ENCODE data around the gene IL4I1. TPM values are rescaled to one million over a fixed set of nuclear protein-coding genes. Genes with fewer than 3 reads are reported as not detected.

Gene IL4I1
- total RNA-seq, 1 experiment from 2014 or later = 0.18 TPM

DNA sequence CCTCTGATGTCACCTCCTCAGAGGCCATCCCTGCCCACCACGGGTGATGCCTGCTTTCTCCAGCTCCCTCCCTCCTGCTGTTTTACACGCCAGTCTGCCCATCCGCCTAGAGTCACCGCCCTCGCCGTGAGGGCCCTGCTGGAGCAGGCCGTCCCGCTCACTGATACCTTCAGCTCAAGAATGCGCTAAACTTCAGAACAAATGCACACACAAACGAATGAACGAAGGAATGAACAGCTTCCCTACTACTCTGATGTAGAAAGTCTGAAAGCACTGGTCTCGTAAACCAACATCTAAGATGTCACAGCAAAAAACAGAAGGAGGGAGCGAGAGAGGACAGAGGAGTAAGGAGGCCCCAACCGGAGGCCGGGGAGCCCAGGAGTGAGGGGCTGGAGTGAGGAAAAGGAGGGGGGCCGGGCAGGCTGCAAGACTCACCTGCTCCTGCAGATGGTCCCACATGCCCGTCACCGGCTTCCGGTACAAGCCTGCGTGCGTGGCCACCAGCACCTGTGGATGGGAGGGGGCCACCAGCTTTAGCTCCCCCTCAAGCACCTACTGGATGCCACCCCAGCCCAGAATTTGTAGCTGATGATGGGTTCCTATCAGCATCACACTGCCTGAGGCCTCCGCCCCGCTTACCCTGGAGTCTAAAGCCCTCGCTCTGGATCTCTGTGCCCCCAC, 33.3 kb downstream of the IL4I1 start:
- no peaks in the 10 kb centered on the region for H3K9me3 ChIP-seq (replicated peaks)
- H3K4me3 ChIP-seq = no peak overlapping the region
- peaks cover 38% of the 10 kb centered on the region for H3K4me1 ChIP-seq (replicated peaks)
- no peak for DNase-seq (ENCODE audit: low read depth in 1 of 2, low spot score in 2 of 2)
- no peak overlapping the region for H3K27ac ChIP-seq
- H3K27me3 ChIP-seq (replicated peaks) = no peaks in the 10 kb centered on the region
- peaks cover 63% of the 10 kb centered on the region for H3K36me3 ChIP-seq

- peaks cover 42% of the 10 kb centered on the region for H3K4me1 ChIP-seq (replicated peaks)
- H3K36me3 ChIP-seq = peaks cover 71% of the 10 kb centered on the region
- H3K27me3 ChIP-seq (replicated peaks) = no peaks in the 10 kb centered on the region
- no peaks in the 10 kb centered on the region for H3K9me3 ChIP-seq (replicated peaks)
- no peak for DNase-seq (ENCODE audit: low read depth in 1 of 2, low spot score in 2 of 2)
- no peak overlapping the region for H3K4me3 ChIP-seq
- no peak overlapping the region for H3K27ac ChIP-seq
Observed at GRCh38 chr19:49862391-49863253, 34.1 kb downstream of the IL4I1 start.

GRCh38 chr19:49861541-49862378, 34.9 kb downstream of the IL4I1 start:
- Histone ChIP-seq H3K36me3 (peaks cover 79% of the 10 kb centered on the region), H3K9me3 (replicated peaks) (no peaks in the 10 kb centered on the region), H3K4me3 (no peak overlapping the region)

GRCh38 chr19:49861107-49861506, 35.6 kb downstream of the IL4I1 start:
- Histone ChIP-seq H3K4me1 (replicated peaks) (peaks cover 34% of the 10 kb centered on the region), H3K27me3 (replicated peaks) (no peaks in the 10 kb centered on the region), H3K36me3 (peaks cover 84% of the 10 kb centered on the region), H3K9me3 (replicated peaks) (no peaks in the 10 kb centered on the region), H3K4me3 (no peak overlapping the region), H3K27ac (no peak overlapping the region)
- no peak for DNase-seq (ENCODE audit: low read depth in 1 of 2, low spot score in 2 of 2)

More at GRCh38 chr19:49861541-49862378, 34.9 kb downstream of the IL4I1 start:
- Histone ChIP-seq H3K27ac (no peak overlapping the region), H3K4me1 (replicated peaks) (peaks cover 40% of the 10 kb centered on the region), H3K27me3 (replicated peaks) (no peaks in the 10 kb centered on the region)
- DNase-seq (ENCODE audit: low read depth in 1 of 2, low spot score in 2 of 2) = no peak

- Histone ChIP-seq H3K36me3 (peaks cover 90% of the 10 kb centered on the region), H3K27ac (peak overlapping the region; percentile 62; the same call in 1 of the 2 replicates), H3K4me1 (replicated peaks) (peaks cover 29% of the 10 kb centered on the region), H3K4me3 (no peak overlapping the region), H3K27me3 (replicated peaks) (no peaks in the 10 kb centered on the region), H3K9me3 (replicated peaks) (no peaks in the 10 kb centered on the region)
- no peak for DNase-seq (ENCODE audit: low read depth in 1 of 2, low spot score in 2 of 2)
Observed at GRCh38 chr19:49860336-49861102, 36.2 kb downstream of the IL4I1 start.

DNA sequence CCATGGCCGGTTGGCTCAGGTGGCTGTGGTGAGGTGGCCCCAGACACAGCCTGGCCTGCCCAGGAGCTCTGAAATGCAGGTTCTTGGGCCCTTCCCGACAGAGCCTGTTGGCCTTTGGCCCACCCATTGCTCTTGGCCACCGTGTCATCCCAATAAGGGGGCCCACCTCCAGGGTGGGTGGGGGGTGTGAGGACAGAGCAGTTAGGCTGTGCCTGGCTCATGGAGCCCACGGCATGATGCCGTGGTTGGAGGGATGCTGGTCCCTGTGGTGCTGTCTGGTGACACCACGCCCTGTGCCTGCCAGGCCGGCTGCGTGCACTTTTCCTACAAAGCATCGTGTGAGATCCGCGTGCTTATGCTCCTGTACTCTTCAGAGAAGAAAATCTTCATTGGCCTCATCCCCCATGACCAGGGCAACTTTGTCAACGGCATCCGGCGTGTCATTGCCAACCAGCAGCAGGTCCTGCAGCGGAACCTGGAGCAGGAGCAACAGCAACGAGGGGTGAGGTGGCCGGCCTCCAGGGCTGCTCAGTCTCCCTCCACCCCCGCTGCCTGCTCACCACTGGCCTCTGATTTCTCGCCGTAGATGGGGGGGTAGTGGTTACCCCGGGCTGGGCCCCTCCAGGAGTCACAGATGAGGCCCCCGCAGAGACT, 36.9 kb downstream of the IL4I1 start:
- peak overlapping the region; percentile 62 for H3K27ac ChIP-seq

DNA sequence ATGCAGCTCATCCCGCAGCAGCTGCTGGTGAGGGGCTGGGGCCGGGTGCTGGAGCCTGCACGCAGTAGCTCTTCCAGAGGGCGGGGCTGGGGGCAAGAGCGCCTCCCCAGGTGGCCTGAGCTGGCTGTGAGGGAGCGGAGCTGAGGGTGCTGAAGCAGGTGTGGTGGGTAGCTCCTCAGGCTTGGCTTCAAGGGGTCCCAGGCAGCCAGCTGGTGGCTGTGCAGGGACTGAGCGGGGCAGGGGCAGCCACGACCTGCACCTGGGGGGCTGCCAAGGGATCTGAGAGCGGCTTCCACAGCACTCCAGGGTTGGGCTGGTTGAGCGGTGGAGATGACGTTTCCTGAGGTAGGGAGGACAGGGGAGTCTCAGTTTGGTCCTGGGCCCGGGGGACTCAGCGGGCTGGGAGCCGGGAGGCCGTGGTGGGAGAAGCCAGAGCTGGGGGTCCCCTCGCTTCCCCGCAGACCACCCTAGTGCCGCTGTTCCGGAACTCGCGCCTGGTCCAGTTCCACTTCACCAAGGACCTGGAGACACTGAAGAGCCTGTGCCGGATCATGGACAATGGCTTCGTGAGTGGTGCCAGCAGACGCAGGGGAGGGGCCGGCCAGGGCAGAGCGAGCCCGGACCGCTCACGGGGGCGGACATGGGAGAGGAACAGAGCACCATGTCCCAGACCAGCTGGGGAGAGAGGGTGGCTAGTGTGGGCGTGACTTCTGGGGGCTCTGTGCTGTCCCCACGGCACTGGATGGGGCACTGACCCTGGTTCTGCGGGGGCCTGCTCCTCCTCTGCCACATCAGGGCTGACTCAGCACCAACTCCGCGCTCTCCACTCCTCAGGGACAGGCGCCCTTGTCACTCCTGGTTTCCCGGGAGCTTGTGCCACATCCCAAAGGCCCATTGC, 38.4 kb downstream of the IL4I1 start:
- no peaks in the 10 kb centered on the region for H3K27me3 ChIP-seq (replicated peaks)
- peaks cover 32% of the 10 kb centered on the region for H3K4me1 ChIP-seq (replicated peaks)
- no peaks in the 10 kb centered on the region for H3K9me3 ChIP-seq (replicated peaks)
- no peak for DNase-seq (ENCODE audit: low read depth in 1 of 2, low spot score in 2 of 2)
- H3K4me3 ChIP-seq = no peak overlapping the region
- H3K27ac ChIP-seq = peak overlapping the region; percentile 62
- peaks cover 89% of the 10 kb centered on the region for H3K36me3 ChIP-seq

More for the DNA sequence above, 36.9 kb downstream of the IL4I1 start:
- Histone ChIP-seq H3K27me3 (replicated peaks) (no peaks in the 10 kb centered on the region), H3K4me1 (replicated peaks) (peaks cover 26% of the 10 kb centered on the region), H3K36me3 (peaks cover 93% of the 10 kb centered on the region), H3K9me3 (replicated peaks) (no peaks in the 10 kb centered on the region), H3K4me3 (no peak overlapping the region)
- DNase-seq (ENCODE audit: low read depth in 1 of 2, low spot score in 2 of 2) = no peak

DNA sequence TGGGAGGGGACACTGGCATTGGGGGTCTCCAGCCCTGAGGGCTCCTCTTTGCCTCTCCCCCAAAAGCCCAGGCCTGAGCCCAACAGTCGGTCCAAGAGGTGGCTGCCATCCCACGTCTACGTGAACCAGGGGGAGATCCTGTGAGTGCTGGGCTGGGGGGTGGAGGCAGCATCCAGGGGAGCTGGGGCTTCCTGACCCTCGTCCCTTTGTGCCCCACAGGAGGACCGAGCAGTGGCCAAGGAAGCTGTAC, 38.9 kb downstream of the IL4I1 start:
- Histone ChIP-seq H3K4me3 (no peak overlapping the region), H3K36me3 (peaks cover 83% of the 10 kb centered on the region), H3K27me3 (replicated peaks) (no peaks in the 10 kb centered on the region), H3K4me1 (replicated peaks) (peaks cover 35% of the 10 kb centered on the region), H3K9me3 (replicated peaks) (no peaks in the 10 kb centered on the region), H3K27ac (no peak overlapping the region)
- DNase-seq (ENCODE audit: low read depth in 1 of 2, low spot score in 2 of 2) = no peak

- no peak for DNase-seq (ENCODE audit: low read depth in 1 of 2, low spot score in 2 of 2)
- peaks cover 78% of the 10 kb centered on the region for H3K36me3 ChIP-seq
- H3K27me3 ChIP-seq (replicated peaks) = no peaks in the 10 kb centered on the region
- no peak overlapping the region for H3K4me3 ChIP-seq
- H3K9me3 ChIP-seq (replicated peaks) = no peaks in the 10 kb centered on the region
- no peak overlapping the region for H3K27ac ChIP-seq
- peaks cover 40% of the 10 kb centered on the region for H3K4me1 ChIP-seq (replicated peaks)
Observed at GRCh38 chr19:49857061-49857837, 39.4 kb downstream of the IL4I1 start.

DNA sequence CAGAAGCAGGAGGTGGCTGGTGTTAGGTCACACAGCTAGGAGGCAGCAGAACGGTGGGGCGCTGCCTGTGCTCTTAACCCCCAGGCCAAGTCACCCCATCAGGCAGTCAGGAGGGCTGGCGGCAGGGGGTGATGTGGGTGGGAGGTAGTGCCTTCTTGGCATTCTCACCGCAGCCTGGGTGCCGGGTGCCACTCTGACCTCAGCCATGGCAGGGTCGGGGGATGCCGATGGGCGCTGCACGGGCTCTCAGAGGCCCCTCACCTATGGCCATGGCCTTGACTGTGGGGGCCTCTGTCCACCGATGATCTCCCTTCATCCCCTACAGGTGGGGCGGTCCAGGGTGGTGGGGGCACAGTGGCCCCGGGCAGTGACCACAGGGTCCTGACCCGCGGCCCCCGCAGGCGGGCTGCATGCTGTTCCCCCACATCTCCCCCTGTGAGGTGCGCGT, 40.1 kb downstream of the IL4I1 start:
- Histone ChIP-seq H3K4me3 (no peak overlapping the region), H3K27ac (no peak overlapping the region), H3K36me3 (peaks cover 74% of the 10 kb centered on the region), H3K4me1 (replicated peaks) (peaks cover 45% of the 10 kb centered on the region), H3K27me3 (replicated peaks) (no peaks in the 10 kb centered on the region), H3K9me3 (replicated peaks) (no peaks in the 10 kb centered on the region)
- no peak for DNase-seq (ENCODE audit: low read depth in 1 of 2, low spot score in 2 of 2)

- Histone ChIP-seq H3K4me3 (no peak overlapping the region), H3K27me3 (replicated peaks) (no peaks in the 10 kb centered on the region), H3K27ac (no peak overlapping the region), H3K9me3 (replicated peaks) (no peaks in the 10 kb centered on the region), H3K36me3 (peaks cover 71% of the 10 kb centered on the region), H3K4me1 (replicated peaks) (peaks cover 45% of the 10 kb centered on the region)
- no peak for DNase-seq (ENCODE audit: low read depth in 1 of 2, low spot score in 2 of 2)
Observed at GRCh38 chr19:49855676-49856573, 40.8 kb downstream of the IL4I1 start.

Data from SJSA1 (cell line).